Gastrocnemius medialis (tissue), 4 donors: Measurements from ENCODE around the gene MYT1. TPM values are rescaled to one million over a fixed set of nuclear protein-coding genes. Genes with fewer than 3 reads are reported as not detected.

ENCODE experiments used
- ATAC-seq, 2 donors: fragments of 150-250 bp; one replicate each; pipeline ENCODE4 v1.9.1; 2016
- DNase-seq, 2 donors: peaks; one replicate each; pipeline ENCODE4 v3.0.0-alpha.2; 2019
- H3K27ac ChIP-seq, 4 donors: fragments of 200-600 bp; sonication (generic); 1 replicate in 1 of 4; 2 replicates in 3 of 4; pipeline ENCODE4 v1.5.1; 2016 to 2018; ENCODE audit warnings: mild to moderate bottlenecking in 2 of 4, moderate library complexity in 1 of 4
- H3K27me3 ChIP-seq, 3 donors: fragments of 200-600 bp; sonication (generic) in 2 of 3; 1 replicate in 1 of 3; 2 replicates in 2 of 3; pipeline versions ENCODE4 v1.5.1 to v1.6.0; 2016 to 2019; ENCODE audit warnings: mild to moderate bottlenecking in 1 of 3, moderate library complexity in 1 of 3
- H3K36me3 ChIP-seq, 2 donors: fragments of 200-600 bp; sonication (generic) in 1 of 2; one replicate each; pipeline ENCODE4 v1.5.1; 2017 to 2018
- H3K4me1 ChIP-seq, 2 donors: fragments of 200-600 bp; sonication (generic) in 1 of 2; one replicate each; pipeline ENCODE4 v1.5.1; 2016 to 2017; ENCODE audit warnings: mild to moderate bottlenecking in 2 of 2
- H3K4me3 ChIP-seq, 4 donors: fragments of 200-600 bp; sonication (generic) in 3 of 4; 1 replicate in 1 of 4; 2 replicates in 3 of 4; pipeline ENCODE4 v1.5.1; 2016 to 2019; ENCODE audit warnings: mild to moderate bottlenecking in 2 of 4
- H3K9me3 ChIP-seq, 3 donors: fragments of 200-600 bp; sonication (generic) in 2 of 3; 1 replicate in 1 of 3; 2 replicates in 2 of 3; pipeline ENCODE4 v1.5.1; 2016 to 2019
- POLR2A ChIP-seq, 2 donors: fragments of 450-650 bp; IDR thresholded peaks; one replicate each; pipeline ENCODE4 v1.6.1; 2017; ENCODE audit warnings: antibody characterized with exemption in 2 of 2, mild to moderate bottlenecking in 2 of 2, moderate library complexity in 2 of 2
- in situ Hi-C, 4 donors: fragments of 200-750 bp; cut with MboI; loops; one replicate each; pipeline versions ENCODE4 v1.15.0 to v1.8.0; 2017; ENCODE audit warnings: low sequenced_read_pairs in 4 of 4
- intact Hi-C: fragments of 100-400 bp; cut with DNase I; formaldehyde crosslinking; loops from one replicate; pipeline ENCODE4 v1.15.1; 2023; ENCODE audit warnings: low total_unique reads
- total RNA-seq, 4 donors: library from RNA; depleted of rRNA; stranded (reverse); fragments of >200 nt; gene quantifications; one replicate each; pipeline versions ENCODE4 v1.1.0 to v1.2.3, GENCODE V29; 2016
- TF ChIP-seq, protein P1 (sequence below), 5 experiments: fragments of 450-650 bp in 3 of 5; fragments of 200-600 bp in 2 of 5; sonication (generic) in 2 of 5; IDR thresholded peaks in 4 of 5; conservative IDR thresholded peaks in 1 of 5; 1 replicate in 4 of 5; 2 replicates in 1 of 5; pipeline ENCODE4 v1.5.1; 2016 to 2019; ENCODE audit warnings: antibody characterized with exemption in 5 of 5, mild to moderate bottlenecking in 3 of 5, moderate library complexity in 3 of 5

The MYT1 gene
- total RNA-seq, 4 donors from 2014 or later, result not detected

DNA sequence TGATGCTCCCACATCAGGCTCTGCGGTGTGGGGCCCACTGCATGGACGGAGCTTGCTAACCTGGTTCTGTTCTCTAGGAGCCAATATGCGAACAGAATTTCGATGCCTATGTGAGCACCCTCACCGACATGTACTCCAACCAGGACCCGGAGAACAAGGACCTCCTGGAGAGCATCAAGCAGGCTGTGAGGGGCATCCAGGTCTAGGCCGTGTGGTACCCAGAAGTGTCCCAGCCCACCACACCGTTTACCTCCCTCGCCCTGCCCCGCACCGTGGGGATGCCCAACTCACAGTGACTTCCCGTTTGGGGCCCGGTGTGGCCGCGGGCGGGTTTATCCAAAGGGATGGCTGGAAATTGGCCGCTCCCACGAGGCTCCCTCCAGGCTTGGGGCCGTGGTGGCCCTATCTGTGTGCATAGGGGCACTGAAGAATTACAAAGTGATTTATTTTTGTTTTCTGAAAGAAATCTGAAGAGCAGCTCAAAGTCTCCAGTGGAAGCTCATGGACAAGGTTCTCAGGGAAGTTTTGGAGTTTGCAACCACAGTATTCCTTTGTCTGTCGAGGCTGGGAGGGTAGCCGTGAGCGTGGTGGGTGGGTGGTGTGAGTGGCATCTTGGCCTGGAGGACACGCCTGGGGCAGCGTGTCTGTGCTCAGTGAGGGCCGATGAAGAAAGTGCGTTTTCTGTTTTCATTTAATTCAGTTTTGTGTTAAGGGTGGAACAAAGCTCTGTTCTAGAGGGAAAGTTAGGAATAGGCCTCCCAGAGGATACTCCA is 76.2 kb downstream of the MYT1 start:
- TF ChIP-seq, protein P1, sequence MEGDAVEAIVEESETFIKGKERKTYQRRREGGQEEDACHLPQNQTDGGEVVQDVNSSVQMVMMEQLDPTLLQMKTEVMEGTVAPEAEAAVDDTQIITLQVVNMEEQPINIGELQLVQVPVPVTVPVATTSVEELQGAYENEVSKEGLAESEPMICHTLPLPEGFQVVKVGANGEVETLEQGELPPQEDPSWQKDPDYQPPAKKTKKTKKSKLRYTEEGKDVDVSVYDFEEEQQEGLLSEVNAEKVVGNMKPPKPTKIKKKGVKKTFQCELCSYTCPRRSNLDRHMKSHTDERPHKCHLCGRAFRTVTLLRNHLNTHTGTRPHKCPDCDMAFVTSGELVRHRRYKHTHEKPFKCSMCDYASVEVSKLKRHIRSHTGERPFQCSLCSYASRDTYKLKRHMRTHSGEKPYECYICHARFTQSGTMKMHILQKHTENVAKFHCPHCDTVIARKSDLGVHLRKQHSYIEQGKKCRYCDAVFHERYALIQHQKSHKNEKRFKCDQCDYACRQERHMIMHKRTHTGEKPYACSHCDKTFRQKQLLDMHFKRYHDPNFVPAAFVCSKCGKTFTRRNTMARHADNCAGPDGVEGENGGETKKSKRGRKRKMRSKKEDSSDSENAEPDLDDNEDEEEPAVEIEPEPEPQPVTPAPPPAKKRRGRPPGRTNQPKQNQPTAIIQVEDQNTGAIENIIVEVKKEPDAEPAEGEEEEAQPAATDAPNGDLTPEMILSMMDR (IDR thresholded peaks at IDR 0.05 in 4 of 5, conservative IDR thresholded peaks at IDR 0.05 in 1 of 5), result no peak
- TF ChIP-seq POLR2A (IDR thresholded peaks at IDR 0.05), result no peak
- no peak for ATAC-seq
- H3K36me3 ChIP-seq, result no peaks in the 10 kb centered on the region
- no peak overlapping the region for H3K27ac ChIP-seq
- in situ Hi-C loops (no loop called here), intact Hi-C loops (no loop called here)
- H3K4me3 ChIP-seq, result no peak overlapping the region
- H3K9me3 ChIP-seq, result no peaks in the 10 kb centered on the region
- DNase-seq, result no peak
- H3K27me3 ChIP-seq, result no peaks in the 10 kb centered on the region
- H3K4me1 ChIP-seq, result peaks cover 0 to 10% of the 10 kb centered on the region in 2 donors

GRCh38 chr20:64241061-64241460 is 76.8 kb downstream of the MYT1 start:
- Histone ChIP-seq H3K4me3 (no peak overlapping the region), H3K9me3 (no peaks in the 10 kb centered on the region), H3K36me3 (no peaks in the 10 kb centered on the region), H3K27me3 (no peaks in the 10 kb centered on the region), H3K4me1 (peaks cover 0 to 10% of the 10 kb centered on the region in 2 donors), H3K27ac (no peak overlapping the region)
- in situ Hi-C loops, result no loop called here
- intact Hi-C loops, result no loop called here
- no peak for TF ChIP-seq POLR2A (IDR thresholded peaks at IDR 0.05)
- TF ChIP-seq, protein P1 (IDR thresholded peaks at IDR 0.05 in 4 of 5, conservative IDR thresholded peaks at IDR 0.05 in 1 of 5), result no peak
- DNase-seq (no peak), ATAC-seq (no peak)

DNA sequence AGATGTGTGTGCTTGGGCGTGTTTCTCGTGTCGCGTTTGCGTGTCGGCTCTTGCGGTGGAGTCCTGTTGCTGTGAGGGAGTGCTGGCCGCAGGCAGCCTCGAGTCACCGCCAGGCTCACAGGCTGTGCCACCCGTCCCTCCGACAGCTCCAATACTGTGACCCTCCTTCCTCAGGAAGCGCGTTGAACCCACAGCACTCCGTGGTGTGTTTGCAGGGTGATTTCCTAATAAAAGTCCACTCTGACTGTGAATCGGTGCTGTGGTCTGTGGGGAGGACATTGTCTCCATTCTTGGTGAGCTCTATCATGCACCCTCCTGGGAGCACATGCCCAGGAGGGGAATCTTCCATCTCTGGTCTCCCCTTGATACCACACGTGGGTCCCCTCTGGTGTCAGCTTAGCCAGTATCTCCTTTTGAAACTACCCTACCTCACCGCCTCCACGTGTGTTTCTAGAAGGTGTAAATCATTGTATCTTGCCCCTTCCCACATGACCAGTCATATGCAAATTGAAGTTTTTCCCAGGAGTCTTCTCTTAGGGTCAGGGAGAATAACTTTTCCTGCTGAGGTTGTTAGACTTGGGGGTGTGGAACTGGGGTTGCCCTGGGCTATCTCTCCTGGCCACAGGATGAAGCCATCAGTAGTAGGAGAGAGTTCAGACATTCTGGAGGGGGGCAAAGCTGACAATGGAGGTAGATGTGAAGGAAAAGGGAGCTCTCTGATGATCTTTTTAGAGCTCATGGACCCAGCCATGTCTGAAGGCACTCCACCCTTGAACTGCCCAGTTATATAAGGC is 77.9 kb downstream of the MYT1 start:
- TF ChIP-seq POLR2A (IDR thresholded peaks at IDR 0.05), result no peak
- TF ChIP-seq, protein P1 (IDR thresholded peaks at IDR 0.05 in 4 of 5, conservative IDR thresholded peaks at IDR 0.05 in 1 of 5), result no peak
- Histone ChIP-seq H3K27me3 (no peaks in the 10 kb centered on the region), H3K27ac (no peak overlapping the region), H3K4me3 (no peak overlapping the region), H3K9me3 (no peaks in the 10 kb centered on the region), H3K4me1 (peaks cover 0 to 10% of the 10 kb centered on the region in 2 donors), H3K36me3 (no peaks in the 10 kb centered on the region)
- intact Hi-C loops, result no loop called here
- DNase-seq (no peak), ATAC-seq (no peak)
- in situ Hi-C loops, result no loop called here

DNA sequence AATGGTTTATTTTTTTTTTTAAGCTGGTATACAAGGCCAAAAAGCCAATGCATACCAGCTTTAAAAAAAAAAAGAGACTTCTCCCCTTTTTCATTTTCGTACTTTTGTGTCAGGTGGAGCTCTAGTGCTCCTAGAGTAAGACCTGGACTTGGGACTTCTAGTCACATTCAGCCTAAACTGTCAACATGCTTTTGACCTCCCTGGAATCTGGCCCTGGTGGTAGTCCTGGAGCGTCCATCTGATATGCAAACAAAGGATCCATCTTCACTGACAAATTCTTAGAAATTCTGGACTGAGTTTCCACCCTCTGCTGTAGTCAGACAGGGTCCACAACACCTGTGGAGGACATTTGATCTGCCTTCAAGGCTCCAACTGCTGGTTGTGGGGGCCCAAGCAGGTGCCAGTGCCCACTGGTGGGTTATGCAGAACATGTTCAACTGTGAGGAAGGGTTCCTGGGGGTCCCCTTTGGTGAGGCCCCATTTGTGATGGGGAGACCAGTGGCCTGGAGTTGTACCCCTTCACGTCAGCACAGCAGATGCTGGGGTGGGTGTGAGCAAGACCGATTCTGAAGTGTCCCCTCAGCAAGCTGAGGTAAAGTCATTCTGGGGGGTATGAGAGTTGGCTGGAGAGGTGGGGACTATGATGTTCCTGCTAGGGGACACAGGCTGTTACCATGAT is 78.7 kb downstream of the MYT1 start:
- Histone ChIP-seq H3K4me1 (peaks cover 0 to 9% of the 10 kb centered on the region in 2 donors), H3K27me3 (no peaks in the 10 kb centered on the region), H3K27ac (no peak overlapping the region), H3K9me3 (no peaks in the 10 kb centered on the region), H3K4me3 (no peak overlapping the region), H3K36me3 (no peaks in the 10 kb centered on the region)
- intact Hi-C loops, result no loop called here
- in situ Hi-C loops, result no loop called here
- no peak for TF ChIP-seq POLR2A (IDR thresholded peaks at IDR 0.05)
- TF ChIP-seq, protein P1 (IDR thresholded peaks at IDR 0.05 in 4 of 5, conservative IDR thresholded peaks at IDR 0.05 in 1 of 5), result no peak
- no peak for DNase-seq
- no peak for ATAC-seq
